Central memory CD8-positive, alpha-beta T cell (primary cell): ENCODE data around the gene PFKL.
A peak's percentile ranks its signal among the peaks of the same experiment; 100 is the strongest.
"Not testable (repeated sequence)": the region's sequence is repeated elsewhere in the genome, so short reads cannot be mapped to it uniquely, and the experiment has no call there.

ENCODE experiments used
- ATAC-seq: fragments of 150-1000 bp; cut with Tn5 transposase; replicated peaks from 2 replicates; pipeline ENCODE4 v1.10.0; 2022; ENCODE audit warnings: mild to moderate bottlenecking, moderate FRiP score, moderate number of reproducible peaks; ENCODE audit not compliant: poor library complexity, severe bottlenecking; ENCODE audit errors: extremely low read depth
- DNase-seq, 2 donors: peaks; one replicate each; pipeline ENCODE4 v3.0.0; 2021; ENCODE audit warnings: low spot score in 2 of 2
- H3K27ac Mint-ChIP-seq: one replicate; pipeline ENCODE4 v1.8.0; 2022; ENCODE audit warnings: low read depth, mild to moderate bottlenecking, moderate library complexity, mixed read lengths
- H3K27me3 Mint-ChIP-seq: one replicate; pipeline ENCODE4 v1.8.0; 2022; ENCODE audit warnings: mixed read lengths
- H3K36me3 Mint-ChIP-seq: one replicate; pipeline ENCODE4 v1.8.0; 2022; ENCODE audit warnings: mild to moderate bottlenecking, moderate library complexity, mixed read lengths; ENCODE audit not compliant: insufficient read depth
- H3K4me1 Mint-ChIP-seq: one replicate; pipeline ENCODE4 v1.8.0; 2022; ENCODE audit warnings: mixed read lengths
- H3K4me3 Mint-ChIP-seq: one replicate; pipeline ENCODE4 v1.8.0; 2022; ENCODE audit warnings: mild to moderate bottlenecking, moderate library complexity, mixed read lengths
- H3K9me3 Mint-ChIP-seq: one replicate; pipeline ENCODE4 v1.8.0; 2022; ENCODE audit warnings: mixed read lengths

PFKL gene

DNA sequence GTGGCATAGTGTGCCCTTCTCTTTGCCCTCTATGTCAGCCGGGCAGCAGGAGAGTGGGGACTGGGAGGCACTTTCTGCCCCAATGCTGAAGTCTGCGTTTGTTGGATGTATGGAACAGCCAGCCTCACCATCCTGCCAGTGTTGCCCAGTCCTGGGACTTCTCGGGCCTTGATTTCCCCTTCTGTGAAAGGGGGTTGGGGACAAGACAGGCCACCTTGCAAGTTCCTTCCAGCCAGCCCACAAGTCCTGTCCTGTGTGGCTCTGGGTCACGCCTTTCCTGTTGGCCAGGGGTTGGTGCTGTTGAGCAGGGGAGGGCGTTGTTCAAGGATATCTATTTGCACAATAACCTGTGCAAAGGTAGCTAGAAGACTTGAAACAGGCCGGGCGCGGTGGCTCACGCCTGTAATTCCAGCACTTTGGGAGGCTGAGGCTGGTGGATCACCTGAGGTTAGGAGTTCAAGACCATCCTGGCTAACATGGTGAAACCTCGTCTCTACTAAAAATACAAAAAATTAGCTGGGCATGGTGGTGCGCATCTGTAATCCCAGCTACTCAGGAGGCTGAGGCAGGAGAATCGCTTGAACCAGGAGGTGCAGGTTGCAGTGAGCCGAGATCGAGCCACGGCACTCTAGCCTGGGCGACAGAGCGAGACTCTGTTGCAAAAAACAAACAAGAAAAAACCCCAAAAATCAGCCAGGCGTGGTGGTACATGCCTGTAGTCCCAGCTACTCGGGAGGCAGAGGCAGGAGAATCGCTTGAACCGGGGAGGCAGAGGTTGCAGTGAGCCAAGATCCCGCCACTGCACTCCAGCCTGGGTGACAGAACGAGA lies 2.9 kb downstream of the PFKL start:
- not testable (repeated sequence) for DNase-seq, H3K27me3 Mint-ChIP-seq, H3K27ac Mint-ChIP-seq, H3K9me3 Mint-ChIP-seq, ATAC-seq
- peak overlapping the region; percentile 83 for H3K4me3 Mint-ChIP-seq
- peaks cover 45% of the 10 kb centered on the region for H3K4me1 Mint-ChIP-seq
- H3K36me3 Mint-ChIP-seq, result peaks cover 10% of the 10 kb centered on the region

DNA sequence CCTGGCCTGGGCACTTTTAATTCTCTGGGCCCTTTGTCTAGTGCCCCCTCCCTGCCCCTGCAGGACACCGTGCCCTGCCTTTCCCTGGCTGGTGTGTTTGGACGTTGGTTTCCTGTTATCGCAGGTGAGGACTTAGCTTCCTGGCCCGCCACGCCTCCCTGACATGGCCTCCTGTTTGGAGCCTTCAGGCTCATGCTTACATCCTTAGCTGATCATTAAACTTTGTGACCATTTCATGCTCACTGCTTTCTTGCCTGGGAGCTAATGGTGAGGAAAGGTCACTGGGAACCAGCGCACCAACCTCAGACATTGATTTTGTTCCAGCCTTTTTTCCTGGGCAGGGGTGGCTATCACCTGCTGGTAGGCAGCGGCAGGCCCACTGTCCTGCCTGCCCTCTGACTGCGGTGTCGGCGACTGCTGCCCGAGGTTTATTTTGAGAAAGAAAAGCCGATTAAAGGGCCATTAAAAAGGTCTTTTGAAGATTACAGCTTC lies 3.7 kb downstream of the PFKL start:
- peaks cover 38% of the 10 kb centered on the region for H3K4me1 Mint-ChIP-seq
- H3K4me3 Mint-ChIP-seq, result peak overlapping the region; percentile 17
- H3K27me3 Mint-ChIP-seq, result no peaks in the 10 kb centered on the region
- DNase-seq (no peak), ATAC-seq (no peak)
- H3K27ac Mint-ChIP-seq, result no peak overlapping the region
- peaks cover 13% of the 10 kb centered on the region for H3K36me3 Mint-ChIP-seq
- no peaks in the 10 kb centered on the region for H3K9me3 Mint-ChIP-seq

DNA sequence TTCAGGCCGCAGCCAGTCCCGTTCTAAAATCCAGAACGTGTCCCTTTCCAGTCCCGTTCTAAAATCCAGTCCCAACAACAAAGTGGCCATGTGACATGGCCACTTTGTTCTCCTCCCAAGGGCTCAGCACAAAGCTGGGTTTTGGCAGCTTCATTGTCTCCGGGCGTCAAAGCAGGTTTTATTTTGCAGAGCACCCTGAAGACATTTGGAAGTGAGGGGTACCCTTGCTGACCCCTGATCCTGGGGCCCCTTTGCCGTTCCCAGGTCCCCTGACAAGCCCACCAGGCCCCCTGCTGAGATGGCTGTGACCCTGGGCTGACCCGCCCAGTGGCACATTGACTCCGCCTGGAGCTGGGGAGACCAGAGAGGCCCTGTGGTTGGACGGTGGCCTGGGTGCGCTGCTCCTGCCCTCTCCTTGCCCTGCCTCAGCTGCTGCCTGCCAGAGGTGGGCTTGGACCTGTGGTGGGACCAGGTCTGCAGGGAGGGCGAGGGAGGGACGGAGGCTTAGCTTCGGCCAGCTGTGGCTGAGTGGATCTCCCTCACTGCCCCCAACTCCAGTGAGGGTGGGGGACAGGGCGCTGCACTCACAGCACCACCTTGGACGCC lies 4.3 kb downstream of the PFKL start:
- H3K27me3 Mint-ChIP-seq, result no peaks in the 10 kb centered on the region
- no peaks in the 10 kb centered on the region for H3K9me3 Mint-ChIP-seq
- no peak overlapping the region for H3K27ac Mint-ChIP-seq
- H3K36me3 Mint-ChIP-seq, result peaks cover 15% of the 10 kb centered on the region
- DNase-seq (no peak), ATAC-seq (no peak)
- no peak overlapping the region for H3K4me3 Mint-ChIP-seq
- peaks cover 37% of the 10 kb centered on the region for H3K4me1 Mint-ChIP-seq

DNA sequence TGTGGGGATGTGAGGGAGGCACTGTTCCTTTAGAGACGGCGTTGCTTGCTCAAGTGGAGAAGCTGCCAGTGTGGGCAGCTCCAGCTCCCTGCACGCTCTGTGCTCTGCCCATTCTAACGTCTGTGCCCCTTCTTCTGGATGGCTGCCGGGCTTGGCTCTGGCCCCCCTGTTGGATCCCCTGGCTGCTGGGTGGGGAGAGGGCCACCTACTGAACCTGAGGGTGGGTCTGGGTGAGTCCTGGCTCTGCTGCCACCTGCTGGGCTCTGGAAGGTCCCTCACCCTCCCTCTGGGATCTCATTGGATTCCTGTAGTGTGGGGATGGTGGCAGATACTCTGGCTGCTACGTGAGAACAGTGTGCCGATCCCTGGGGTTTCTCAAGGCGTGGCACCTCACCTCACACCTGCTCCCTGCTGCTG lies 5.0 kb downstream of the PFKL start:
- Mint-ChIP-seq H3K36me3 (peaks cover 15% of the 10 kb centered on the region), H3K27me3 (no peaks in the 10 kb centered on the region), H3K4me1 (peaks cover 33% of the 10 kb centered on the region), H3K4me3 (no peak overlapping the region), H3K9me3 (no peaks in the 10 kb centered on the region), H3K27ac (peak overlapping the region; percentile 75)
- peak in 1 of 2 donors; percentile 26 for DNase-seq
- no peak for ATAC-seq

DNA sequence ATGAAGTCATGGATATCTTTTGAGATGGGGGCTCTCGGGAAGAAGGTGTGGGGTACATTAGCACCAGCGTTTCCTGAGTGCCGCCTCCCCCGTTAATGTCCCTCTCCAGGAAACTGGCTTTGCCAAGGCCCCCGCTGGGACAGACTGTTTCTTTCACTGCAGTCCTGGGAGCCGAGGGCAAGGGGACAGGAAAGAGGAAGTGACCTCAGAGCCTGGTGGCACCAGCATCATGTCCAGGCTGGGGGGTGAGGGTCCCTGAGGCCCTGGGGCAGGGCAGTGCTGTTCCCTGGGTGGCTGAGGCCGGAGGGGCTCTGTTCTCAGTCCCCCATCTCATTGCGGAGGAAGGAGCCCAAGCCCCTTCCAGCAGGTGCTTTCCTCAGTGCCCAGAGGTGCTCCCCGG lies 5.8 kb downstream of the PFKL start:
- DNase-seq (no peak), ATAC-seq (no peak)
- Mint-ChIP-seq H3K27ac (no peak overlapping the region), H3K4me3 (no peak overlapping the region), H3K9me3 (no peaks in the 10 kb centered on the region), H3K27me3 (no peaks in the 10 kb centered on the region), H3K4me1 (peaks cover 32% of the 10 kb centered on the region), H3K36me3 (peaks cover 15% of the 10 kb centered on the region)

DNA sequence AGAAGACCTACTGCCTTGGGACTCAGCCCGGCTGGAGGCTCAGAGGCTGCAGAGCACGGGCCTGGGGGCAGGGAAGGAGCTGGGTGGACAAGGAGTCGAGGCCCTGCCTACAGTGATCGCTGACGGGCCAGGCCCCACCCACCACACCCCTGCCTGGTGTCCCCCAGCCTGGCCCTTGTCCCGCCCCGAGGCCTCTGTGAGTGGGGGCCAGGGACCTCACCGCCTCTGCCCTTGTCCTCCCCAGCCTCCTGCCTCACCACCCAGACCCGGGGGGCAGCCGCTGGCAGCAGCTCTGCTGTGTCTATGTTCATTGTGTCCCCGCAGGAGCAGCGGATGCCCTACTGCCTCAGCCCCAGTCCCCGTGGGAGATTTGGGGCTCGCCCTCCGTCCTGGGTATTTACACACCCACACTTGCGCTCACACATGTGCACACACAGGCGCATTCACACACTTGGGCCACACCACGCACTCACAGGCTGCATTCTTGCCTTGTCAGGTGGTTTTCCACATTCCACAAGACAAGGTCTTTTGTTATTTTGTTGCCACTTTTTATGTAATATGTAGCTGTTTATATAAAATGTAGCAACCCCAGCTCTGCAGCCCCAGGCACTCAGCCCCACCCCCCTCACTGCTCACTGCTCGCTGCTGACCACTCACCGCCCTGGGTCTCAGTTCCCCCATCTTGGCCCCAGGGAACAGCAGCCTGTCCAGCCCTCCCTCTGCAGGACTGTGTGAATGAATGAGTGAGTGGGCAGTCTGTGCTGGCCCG lies 7.3 kb downstream of the PFKL start:
- no peaks in the 10 kb centered on the region for H3K9me3 Mint-ChIP-seq
- H3K4me1 Mint-ChIP-seq, result peaks cover 25% of the 10 kb centered on the region
- DNase-seq (no peak), ATAC-seq (no peak)
- peak overlapping the region; percentile 44 for H3K27ac Mint-ChIP-seq
- no peak overlapping the region for H3K4me3 Mint-ChIP-seq
- peaks cover 19% of the 10 kb centered on the region for H3K36me3 Mint-ChIP-seq
- H3K27me3 Mint-ChIP-seq, result no peaks in the 10 kb centered on the region

DNA sequence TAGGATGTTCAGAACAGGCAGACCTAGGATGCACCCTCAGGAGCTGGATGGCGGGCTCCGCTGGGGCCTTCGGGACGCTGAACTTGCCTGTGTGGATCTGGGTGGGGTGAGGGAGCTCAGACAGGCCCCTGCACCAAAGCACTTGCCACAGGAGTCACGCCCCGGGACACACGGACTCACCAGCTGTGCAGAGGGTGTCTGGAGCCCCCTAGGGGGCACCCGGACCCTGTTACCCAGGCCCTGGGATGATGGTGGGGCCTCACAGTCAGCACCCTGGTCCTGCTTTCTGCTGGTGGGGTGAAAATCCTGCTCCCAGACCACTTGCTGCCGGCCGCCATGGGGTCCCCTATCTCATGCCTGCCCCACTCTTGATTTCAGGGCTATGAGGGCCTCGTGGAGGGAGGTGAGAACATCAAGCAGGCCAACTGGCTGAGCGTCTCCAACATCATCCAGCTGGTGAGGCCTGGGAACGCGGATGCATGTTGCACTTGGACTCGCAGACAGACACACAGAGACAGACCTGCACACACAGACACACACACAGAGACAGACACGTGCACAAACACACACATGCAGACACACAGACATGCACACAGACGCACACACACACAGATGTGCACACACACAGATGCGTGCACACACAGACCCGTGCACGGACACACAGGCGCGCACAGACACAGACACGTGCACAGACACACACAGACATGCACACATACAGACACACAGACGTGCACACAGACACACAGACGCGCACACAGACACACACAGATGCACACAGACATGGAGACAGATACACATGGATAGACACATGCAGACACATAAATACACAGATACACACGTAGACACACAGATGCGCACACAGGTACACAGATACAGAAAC lies 11.0 kb downstream of the PFKL start:
- Mint-ChIP-seq H3K27ac (no peak overlapping the region), H3K36me3 (peaks cover 16% of the 10 kb centered on the region)

DNA sequence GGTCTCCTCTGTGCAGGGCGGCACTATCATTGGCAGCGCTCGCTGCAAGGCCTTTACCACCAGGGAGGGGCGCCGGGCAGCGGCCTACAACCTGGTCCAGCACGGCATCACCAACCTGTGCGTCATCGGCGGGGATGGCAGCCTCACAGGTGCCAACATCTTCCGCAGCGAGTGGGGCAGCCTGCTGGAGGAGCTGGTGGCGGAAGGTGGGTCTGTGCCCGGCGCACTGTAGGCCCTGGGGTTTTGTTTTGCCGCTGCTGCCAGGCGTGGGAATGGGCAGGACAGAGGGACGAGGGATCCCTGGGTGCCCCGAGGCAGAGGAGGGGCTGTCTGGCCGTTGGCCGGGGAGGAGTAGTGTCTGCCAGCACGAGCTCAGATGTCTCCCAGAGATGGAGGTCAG lies 12.2 kb downstream of the PFKL start:
- Mint-ChIP-seq H3K27me3 (no peaks in the 10 kb centered on the region), H3K9me3 (no peaks in the 10 kb centered on the region), H3K27ac (no peak overlapping the region), H3K36me3 (peaks cover 16% of the 10 kb centered on the region), H3K4me3 (no peak overlapping the region), H3K4me1 (peaks cover 8% of the 10 kb centered on the region)
- DNase-seq (no peak), ATAC-seq (no peak)

More for the DNA sequence above, 11.0 kb downstream of the PFKL start:
- H3K4me3 Mint-ChIP-seq, result no peak overlapping the region
- peaks cover 8% of the 10 kb centered on the region for H3K4me1 Mint-ChIP-seq
- no peaks in the 10 kb centered on the region for H3K9me3 Mint-ChIP-seq
- H3K27me3 Mint-ChIP-seq, result no peaks in the 10 kb centered on the region
- no peak for ATAC-seq
- no peak for DNase-seq

DNA sequence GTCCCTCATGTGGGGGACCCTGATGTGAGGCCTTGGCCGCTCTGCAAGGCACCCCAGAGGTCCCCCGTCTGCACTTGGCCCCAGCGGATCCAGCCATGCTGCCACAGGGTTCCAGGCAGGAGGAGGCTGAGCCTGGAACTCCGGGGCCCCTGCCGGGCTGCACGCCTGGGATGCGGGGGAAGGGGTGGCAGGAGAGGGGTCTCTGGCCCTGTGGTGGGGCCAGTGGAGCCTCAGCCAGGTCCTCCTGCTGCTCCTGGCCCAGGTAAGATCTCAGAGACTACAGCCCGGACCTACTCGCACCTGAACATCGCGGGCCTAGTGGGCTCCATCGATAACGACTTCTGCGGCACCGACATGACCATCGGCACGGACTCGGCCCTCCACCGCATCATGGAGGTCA lies 12.9 kb downstream of the PFKL start:
- Mint-ChIP-seq H3K4me1 (peaks cover 8% of the 10 kb centered on the region), H3K9me3 (no peaks in the 10 kb centered on the region), H3K36me3 (peaks cover 15% of the 10 kb centered on the region), H3K27ac (no peak overlapping the region), H3K4me3 (no peak overlapping the region), H3K27me3 (no peaks in the 10 kb centered on the region)
- DNase-seq, result no peak
- ATAC-seq, result no peak

DNA sequence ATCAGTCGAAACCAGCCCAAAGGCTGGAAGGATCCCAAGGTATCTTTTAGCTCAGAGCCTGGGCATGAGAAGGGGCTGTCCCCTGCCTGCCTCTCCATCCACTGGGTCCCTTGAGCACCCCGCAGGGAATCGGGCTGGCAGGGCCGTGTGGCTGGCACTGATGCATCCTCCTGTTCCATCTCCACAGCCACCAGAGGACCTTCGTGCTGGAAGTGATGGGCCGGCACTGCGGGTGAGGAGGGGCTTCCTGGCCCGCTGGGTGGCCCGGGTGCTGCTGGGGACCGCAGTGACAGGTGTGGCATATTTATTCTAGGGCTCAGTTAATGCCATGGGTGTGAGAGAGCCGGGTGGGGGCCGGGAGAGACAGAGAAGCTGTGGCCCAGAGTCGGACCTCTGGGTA lies 13.6 kb downstream of the PFKL start:
- Mint-ChIP-seq H3K27me3 (no peaks in the 10 kb centered on the region), H3K27ac (peak overlapping the region; percentile 41), H3K4me3 (no peak overlapping the region), H3K4me1 (peaks cover 8% of the 10 kb centered on the region), H3K9me3 (no peaks in the 10 kb centered on the region), H3K36me3 (peaks cover 12% of the 10 kb centered on the region)
- no peak for DNase-seq
- ATAC-seq, result no peak

DNA sequence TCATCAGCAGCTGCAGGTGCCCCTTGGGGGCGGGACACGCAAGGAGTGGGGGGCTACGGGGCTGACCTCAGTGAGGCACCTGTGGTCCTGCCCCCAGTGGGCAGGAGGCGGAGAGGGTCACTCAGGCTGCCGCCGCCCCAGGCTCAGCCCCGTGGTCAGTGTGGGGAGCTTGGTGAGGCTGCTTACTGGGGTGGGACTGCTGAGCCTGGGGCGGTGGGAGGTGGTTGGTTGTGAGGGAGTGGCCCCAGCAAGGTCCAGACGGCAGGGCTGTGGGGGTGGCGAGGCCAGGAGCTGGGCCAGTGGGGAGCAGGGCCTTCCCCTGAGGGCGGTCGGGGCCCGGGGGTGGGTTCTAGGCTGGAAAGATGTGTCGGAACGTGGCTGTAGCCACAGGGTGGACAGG lies 14.3 kb downstream of the PFKL start:
- Mint-ChIP-seq H3K27me3 (no peaks in the 10 kb centered on the region), H3K27ac (peak overlapping the region; percentile 41), H3K9me3 (no peaks in the 10 kb centered on the region), H3K4me1 (peaks cover 8% of the 10 kb centered on the region), H3K36me3 (peaks cover 10% of the 10 kb centered on the region), H3K4me3 (no peak overlapping the region)
- ATAC-seq (no peak), DNase-seq (no peak)

DNA sequence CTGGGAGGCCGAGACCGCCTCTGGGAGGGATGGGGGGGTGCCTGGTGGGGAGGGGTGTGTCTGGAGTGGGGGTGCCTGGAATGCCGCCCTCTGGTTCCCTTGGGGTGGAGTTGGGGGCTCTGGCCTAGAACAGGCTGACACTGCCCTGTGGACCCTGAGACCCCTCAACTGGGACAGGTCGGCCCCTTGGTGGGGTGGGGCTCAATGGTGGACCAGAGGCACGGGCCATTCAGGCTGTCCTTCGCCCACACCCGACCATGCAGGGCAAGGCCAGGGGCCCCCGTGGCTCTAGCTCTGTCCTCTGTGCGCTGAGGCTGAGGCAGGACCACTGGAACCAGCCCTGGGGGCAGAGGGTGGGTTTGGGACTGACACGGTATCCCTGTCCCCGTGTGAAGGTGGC lies 14.7 kb downstream of the PFKL start:
- peaks cover 8% of the 10 kb centered on the region for H3K4me1 Mint-ChIP-seq
- H3K27ac Mint-ChIP-seq, result no peak overlapping the region

More for the DNA sequence above, 14.7 kb downstream of the PFKL start:
- no peaks in the 10 kb centered on the region for H3K9me3 Mint-ChIP-seq
- DNase-seq (no peak), ATAC-seq (no peak)
- peaks cover 10% of the 10 kb centered on the region for H3K36me3 Mint-ChIP-seq
- H3K4me3 Mint-ChIP-seq, result no peak overlapping the region
- H3K27me3 Mint-ChIP-seq, result no peaks in the 10 kb centered on the region
